AG08396 (cell line): Measurements from ENCODE around the gene SCGN.

Source experiments
- DNase-seq: peaks from one replicate; pipeline ENCODE4 v3.0.0; 2012; ENCODE audit warnings: low spot score, mixed read lengths

SCGN gene, protein sequence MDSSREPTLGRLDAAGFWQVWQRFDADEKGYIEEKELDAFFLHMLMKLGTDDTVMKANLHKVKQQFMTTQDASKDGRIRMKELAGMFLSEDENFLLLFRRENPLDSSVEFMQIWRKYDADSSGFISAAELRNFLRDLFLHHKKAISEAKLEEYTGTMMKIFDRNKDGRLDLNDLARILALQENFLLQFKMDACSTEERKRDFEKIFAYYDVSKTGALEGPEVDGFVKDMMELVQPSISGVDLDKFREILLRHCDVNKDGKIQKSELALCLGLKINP

DNA sequence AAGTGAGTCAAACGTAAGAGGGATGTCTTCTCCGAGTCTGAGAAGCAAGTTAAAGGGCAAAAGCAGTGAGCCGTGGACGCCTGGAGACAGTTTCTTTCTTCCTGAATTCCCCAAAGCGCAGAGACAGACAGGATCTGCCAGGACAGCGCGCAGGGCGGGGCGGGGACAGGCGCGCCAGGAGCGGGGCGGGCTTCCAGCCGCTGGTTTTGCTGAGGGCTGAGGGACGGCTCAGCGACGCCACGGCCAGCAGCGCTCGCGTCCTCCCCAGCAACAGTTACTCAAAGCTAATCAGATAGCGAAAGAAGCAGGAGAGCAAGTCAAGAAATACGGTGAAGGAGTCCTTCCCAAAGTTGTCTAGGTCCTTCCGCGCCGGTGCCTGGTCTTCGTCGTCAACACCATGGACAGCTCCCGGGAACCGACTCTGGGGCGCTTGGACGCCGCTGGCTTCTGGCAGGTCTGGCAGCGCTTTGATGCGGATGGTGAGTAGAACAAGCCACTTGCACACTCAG lies at the start of gene SCGN:
TSS of gene SCGN (plus strand) at position 209 of the 509 bp plus-strand sequence. CDS start at position 398, 189 bp downstream.
- peak; percentile 68 for DNase-seq

GRCh38 chr6:25602674-25602982 lies 49.4 kb upstream of the SCGN start:
- no peak for DNase-seq

DNA sequence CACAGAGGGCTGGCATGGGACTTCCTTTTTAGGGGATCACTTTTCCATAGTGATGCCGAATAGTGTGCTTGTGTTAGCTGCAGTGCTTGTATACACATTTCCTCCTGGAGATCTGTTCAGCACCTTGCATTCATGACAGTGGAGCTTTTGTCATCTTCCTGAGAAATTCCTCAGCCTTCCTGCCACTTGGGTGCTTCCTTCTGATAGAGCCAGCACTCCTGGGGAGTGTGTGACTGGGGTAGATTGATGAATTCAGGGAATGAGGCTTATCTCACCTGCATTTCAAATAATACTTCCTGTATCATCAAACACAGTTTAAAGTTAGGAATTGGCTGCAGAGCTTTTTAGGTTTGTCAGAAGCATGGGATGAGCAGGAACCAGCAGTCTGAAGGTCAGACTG lies 48.8 kb upstream of the SCGN start:
- no peak for DNase-seq

DNA sequence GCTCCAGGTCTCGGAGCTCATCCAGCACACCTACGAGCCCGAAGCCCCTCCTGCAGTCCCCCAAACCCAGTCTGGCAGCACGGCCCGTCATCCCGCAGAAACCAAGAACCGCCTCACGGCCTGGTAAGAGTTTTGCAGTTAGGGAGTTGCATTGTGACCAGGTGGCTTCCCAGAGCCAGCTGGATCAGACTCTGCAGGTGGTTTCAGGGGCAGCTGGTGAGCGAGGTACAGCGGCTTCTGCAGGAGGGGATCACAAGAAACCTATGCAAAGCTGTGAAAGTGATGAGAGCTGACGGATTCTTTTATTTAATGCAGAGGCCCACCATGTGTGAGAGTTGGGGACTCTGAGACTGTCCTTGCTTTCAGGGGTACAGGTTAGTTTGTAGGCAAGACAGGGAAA lies 45.9 kb upstream of the SCGN start:
- no peak for DNase-seq

DNA sequence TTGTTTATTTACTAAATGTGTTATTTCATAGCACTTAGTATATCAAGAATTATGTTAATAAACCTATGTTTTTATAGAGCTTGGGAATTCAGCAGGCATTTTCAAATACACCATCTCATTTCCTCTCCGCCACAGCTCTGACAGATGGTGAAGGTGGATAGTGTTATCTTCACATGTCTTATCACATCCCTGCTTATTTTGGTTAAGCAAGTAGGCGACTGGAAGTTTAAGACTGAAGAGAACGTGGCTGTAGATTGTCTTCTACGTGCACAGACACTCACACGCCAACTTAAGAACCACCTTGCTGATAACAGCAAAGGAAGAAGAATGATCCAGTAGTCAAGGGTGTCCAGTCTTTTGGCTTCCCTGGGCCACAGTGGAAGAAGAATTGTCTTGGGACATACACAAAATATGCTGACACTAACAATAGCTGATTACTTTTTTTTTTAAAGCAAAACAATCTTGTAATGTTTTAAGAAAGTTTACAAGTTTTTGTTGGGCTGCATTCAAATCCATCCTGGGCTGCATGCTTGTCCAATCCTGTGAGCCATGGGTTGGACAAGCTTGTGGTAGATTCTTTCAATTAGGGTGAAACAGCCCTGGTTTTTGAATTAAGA lies 43.3 kb upstream of the SCGN start:
- DNase-seq = no peak

GRCh38 chr6:25612666-25613065 lies 39.3 kb upstream of the SCGN start:
- no peak for DNase-seq

GRCh38 chr6:25613415-25613814 lies 38.6 kb upstream of the SCGN start:
- DNase-seq = no peak

- no peak for DNase-seq
These were observed 38.0 kb upstream of the SCGN start for GRCh38 chr6:25614052-25614451.

GRCh38 chr6:25615471-25615870 lies 36.5 kb upstream of the SCGN start:
- no peak for DNase-seq

DNA sequence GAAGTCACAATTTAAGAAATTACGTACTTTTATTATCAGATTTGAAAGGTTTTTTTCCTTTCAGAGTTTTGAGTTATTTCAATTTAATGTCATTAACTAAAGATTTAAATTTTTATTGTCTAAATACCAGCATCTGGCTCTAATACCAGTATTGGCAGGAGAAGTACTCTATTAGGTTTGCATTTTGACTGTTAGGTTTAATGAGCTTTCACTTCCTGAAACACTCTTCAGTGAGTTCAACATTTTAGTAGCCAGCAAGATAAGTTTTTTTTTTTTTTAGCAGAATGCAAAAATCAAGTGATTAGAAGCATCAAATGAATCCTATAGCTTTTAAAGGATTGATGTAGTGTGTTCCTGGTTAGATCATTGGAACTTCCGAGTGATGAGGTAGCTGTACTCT lies 34.0 kb upstream of the SCGN start:
- no peak for DNase-seq

- no peak for DNase-seq
These were observed 32.8 kb upstream of the SCGN start for GRCh38 chr6:25619217-25619616.

DNA sequence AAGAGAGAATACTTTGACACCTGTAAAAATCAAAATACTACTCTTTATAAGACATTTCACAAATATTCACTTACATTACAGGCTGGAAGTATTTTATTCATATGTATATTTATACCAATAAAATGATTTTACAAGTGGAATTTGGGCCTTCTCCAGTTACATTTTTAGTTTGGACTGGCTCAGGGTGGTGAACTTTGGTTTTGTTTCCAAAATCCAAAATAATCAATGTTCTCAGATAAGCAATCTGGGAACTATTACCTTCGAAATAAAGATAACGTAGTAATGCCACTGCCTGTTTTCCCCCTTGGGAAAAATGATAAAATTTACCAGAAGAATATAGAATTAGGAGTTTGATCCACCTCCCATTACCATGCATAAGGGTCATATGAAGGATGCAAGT lies 31.6 kb upstream of the SCGN start:
- DNase-seq = no peak

DNA sequence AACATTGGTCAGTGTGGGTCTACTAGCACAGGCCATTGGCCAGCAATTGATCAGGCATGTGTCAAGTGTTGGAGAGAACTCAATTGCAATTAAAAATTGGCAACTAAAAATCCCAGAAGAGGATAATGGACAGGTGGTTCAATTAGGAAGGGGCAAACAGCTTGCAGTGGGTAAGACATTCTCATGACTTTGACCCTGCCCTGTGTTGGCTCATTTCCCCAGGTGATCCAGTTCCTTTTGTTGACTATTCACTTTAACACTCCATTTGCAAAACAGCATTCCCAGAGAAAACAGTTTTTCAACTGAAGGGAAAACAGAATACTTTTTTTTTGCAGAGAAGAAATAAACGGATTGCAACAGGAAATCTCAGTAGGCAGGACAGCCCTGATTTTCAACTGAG lies 28.9 kb upstream of the SCGN start:
- DNase-seq = no peak

DNA sequence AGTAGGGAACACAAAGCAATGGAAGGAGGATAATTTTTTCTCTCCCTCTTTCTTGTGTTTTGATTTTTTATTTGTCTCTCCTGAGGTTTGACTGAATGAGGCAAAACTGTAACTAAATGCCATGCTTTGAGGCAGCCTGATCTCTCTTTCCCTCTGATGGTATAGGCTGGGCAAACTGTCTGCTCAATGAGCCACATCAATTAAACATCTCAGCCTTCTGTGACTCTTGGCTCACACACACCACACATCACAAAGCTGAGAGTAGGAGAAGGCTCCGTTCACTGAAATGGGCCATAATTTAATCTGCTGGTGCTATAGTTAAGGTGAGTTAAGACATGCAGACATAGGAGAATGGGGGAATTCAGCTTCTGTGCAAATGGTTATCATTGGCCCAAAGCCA lies 28.1 kb upstream of the SCGN start:
- no peak for DNase-seq

DNA sequence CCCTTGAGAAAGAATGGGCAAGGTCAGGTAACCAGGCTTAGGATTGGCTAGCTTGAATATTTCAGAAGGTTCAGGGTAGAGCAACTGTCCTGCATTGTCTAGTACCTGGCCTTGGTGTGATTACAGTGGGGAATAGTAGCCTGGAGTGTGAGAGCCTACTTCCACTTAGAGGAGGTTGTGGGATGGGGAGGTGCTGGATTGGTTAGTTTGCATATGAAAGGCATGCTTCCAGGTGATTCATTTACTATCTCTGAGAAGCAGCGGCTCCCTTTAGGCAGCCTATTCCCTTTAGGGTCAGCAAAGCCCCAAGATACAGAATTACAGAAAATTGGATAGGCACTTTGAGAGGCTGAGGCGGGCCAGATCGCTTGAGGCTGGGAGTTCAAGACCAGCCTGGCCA lies 25.0 kb upstream of the SCGN start:
- DNase-seq = no peak

- no peak for DNase-seq
These were observed 23.4 kb upstream of the SCGN start for GRCh38 chr6:25628471-25629197.

DNA sequence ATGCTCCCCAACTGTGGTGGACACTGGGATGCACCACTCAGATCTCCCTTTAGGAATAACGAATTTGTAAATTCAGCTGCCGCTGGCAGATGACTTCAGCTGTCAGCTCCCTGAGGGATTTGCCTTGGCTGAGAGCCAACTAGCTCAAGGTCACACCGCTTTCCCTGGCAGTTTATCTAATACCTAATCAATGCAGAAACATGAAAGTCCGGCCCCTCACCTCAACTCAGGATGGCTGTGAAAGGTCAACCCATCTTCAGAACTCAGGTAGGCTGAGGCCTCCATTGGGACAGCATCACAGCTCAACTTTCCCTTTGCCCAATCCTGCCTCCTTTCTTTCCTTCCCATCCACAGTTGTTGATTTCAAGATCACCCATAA lies 22.8 kb upstream of the SCGN start:
- no peak for DNase-seq

DNA sequence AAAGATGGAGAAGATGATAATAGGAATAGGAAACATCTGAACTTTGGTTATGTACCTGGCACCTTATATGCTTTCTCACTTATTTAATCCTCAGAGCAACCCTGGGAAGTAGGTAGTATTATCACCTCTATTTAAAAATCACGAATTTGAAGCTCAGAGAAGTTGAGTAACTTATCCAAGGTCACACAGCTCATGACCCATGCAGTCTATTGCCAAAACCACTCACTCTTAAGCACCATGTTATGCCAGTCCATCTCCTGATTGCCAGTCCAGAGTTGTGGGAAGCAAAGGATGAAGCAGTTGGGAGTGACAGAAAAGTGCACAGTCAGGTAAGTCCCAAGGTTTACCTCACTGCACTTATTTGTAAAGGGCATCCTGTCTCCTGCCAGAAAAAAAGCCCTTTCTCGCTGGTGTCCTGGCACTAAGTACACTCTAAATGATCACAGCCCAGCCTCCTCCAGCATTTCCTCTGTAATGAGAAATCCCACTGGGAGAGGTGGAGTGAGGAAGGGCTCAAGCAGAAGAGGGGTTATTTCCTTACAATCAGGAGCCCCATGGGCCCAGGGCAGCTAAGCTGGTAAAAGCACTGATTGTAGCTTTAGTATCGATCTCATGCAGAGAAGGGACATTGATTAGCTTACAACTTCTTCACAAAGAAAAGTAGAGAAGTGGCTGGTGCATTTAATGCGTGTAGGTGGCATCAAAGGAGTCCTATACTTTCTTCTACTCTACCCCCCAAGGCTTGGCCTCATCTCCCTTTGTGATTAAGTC lies 21.3 kb upstream of the SCGN start:
- DNase-seq = no peak

DNA sequence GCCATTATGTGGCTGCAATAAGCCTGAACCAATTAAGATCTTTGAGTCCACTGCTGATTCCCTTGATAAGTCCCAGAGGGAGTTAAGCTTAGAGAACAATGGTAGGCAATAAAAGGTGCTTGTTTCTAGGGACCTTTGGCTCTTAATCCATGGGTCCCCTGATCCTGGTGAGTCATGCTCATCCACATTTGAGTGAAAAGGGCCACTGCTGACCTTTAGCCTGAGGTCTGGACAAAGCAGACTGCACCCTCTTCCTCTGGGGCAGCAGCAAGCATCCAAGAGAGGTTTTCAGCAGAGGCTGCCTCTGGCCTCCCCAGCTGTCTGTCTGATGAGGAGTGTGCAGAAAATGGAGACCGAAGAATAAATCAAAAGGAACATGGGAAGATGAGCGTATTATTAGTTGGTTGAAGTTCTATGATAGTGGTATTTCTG lies 16.1 kb upstream of the SCGN start:
- no peak for DNase-seq

DNA sequence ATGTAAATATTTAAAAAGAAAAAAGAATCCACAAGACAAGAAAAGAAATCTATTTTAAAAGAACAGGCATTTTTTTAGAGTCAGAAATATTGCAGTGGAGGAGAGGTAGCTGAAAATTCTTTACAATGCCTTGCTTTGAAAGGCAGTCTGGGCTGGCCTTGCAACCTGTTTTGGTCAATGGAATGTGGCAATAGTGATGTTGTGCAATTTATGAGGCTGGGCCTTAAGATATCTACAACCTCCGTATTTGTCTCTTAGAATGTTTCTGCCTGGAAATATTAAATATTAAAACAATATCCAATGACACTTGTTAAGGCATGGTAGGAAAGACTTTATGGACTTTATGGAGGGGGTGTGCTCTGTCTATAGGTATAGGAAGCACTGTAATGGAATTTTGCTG lies 14.8 kb upstream of the SCGN start:
- no peak for DNase-seq

DNA sequence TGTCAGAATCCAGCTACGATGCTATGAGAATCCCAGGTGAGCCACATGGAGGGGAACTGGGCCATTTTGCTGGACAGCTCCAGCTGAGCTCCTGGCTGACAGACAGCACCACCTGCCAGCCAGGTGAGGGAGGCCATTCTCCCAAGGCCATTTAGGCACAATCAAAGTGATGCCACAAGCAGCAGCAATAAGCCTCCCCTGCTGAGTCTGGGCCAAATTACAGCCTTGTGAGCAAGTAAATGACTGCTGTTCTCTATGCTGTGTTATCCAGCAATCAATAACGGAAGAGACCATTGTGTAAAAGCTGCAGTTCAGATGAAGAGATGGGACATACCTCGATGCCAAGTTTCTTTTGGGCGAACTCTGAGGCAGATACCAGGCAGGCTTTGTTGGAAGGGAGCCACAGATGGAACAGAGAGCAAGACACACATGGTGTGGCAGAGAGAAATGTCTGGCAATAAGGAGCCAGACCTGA lies 14.0 kb upstream of the SCGN start:
- DNase-seq = no peak

GRCh38 chr6:25639653-25640052 lies 12.4 kb upstream of the SCGN start:
- no peak for DNase-seq

DNA sequence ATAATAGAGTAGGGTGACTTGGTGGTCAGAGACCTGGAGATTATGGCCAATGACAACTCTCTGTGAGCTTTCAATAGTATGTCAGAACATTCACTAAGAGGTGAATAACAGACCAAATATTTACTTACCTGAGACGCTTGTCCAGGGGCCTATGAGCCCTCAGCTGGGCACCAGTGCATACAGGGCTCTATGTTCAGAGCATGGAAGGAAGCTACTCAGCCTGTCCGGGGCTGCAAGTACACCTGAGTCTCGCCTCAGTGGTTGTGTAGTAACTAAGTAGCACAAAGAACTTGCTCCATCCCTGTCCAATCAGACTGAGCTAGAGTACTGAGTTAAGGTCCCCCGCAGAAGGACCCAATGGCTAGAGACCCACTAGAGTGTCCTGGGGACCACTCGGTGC lies 11.6 kb upstream of the SCGN start:
- DNase-seq = no peak
